Neural crest cell (in vitro differentiated cells): ENCODE results near the gene CEP131. TPM values are rescaled to one million over a fixed set of nuclear protein-coding genes. Genes with fewer than 3 reads are reported as not detected.

ENCODE experiments used
- DNase-seq: peaks from one replicate; pipeline ENCODE4 v3.0.0; 2021; ENCODE audit warnings: low read depth, mixed read lengths, low spot score
- H3K27ac Mint-ChIP-seq: one replicate; pipeline ENCODE4 v1.8.0; 2021; ENCODE audit warnings: mild to moderate bottlenecking, mixed read lengths; ENCODE audit not compliant: unreplicated experiment
- H3K27me3 Mint-ChIP-seq: 2 replicates; pipeline ENCODE4 v1.8.0; 2021; ENCODE audit warnings: low read depth, mild to moderate bottlenecking, mixed read lengths
- H3K36me3 Mint-ChIP-seq: 2 replicates; pipeline ENCODE4 v1.8.0; 2021; ENCODE audit warnings: low read depth, mild to moderate bottlenecking, mixed read lengths
- H3K4me1 Mint-ChIP-seq: 2 replicates; pipeline ENCODE4 v1.8.0; 2021; ENCODE audit warnings: mixed read lengths
- H3K4me3 Mint-ChIP-seq: one replicate; pipeline ENCODE4 v1.8.0; 2021; ENCODE audit warnings: mild to moderate bottlenecking, mixed read lengths
- H3K9me3 Mint-ChIP-seq: 2 replicates; pipeline ENCODE4 v1.8.0; 2021; ENCODE audit warnings: mixed read lengths
- CTCF ChIP-seq: fragments of 200-600 bp; sonication (generic); conservative IDR thresholded peaks from 2 replicates; pipeline ENCODE4 v1.5.0; 2021; ENCODE audit warnings: antibody characterized with exemption, mild to moderate bottlenecking
- total RNA-seq: library from RNA; stranded (reverse); gene quantifications from 2 replicates; pipeline ENCODE4 v1.2.1, GENCODE V29; 2021

Gene CEP131
- total RNA-seq, 1 donor from 2014 or later = 42.5 TPM

DNA sequence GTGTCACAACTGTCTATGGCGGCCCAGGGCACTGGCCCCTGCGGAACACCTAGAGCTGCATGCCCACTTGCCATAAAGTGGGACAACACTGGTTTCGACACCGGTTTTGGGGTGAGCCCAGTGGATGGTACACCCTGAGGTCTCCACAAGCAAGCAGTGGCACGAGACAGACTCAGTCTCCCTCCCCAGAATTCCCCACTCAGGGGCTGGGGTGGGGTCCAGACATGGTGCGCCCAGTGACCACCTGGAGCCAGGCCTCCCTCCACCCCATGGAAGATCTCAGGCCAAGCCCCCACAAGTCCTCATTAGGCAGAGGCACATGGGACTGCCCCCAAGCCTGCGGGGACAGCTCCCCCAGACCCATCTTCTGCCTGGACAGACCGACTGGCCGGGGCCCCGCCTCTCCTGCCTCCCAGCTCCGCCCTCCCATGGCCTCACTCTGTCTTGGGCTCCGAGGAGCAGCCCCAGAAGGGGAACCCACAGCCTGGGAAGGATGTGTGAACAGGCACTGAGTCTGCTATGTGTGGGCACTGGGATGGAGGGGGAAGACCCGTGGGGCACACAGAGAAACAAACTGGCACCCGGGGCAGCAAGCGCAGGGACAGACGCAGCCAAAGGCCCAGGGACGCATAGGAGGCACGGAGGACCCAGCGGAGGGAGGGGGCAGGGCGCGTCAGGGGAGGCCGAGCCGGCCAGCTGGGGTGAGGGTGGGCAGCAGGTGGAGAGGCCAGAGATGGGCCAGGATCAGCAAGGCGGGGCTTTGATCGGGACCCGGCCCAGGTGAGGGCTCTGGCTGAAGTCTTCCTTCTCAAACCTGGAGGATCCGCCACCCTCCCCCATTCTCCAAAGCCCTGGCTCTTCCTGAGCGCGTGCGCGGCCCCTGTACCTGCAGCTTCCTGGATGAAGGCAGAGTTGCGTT, 13.3 kb upstream of the CEP131 start:
- peaks cover 2% of the 10 kb centered on the region for H3K27me3 Mint-ChIP-seq
- peaks cover under 1% of the 10 kb centered on the region for H3K36me3 Mint-ChIP-seq
- TF ChIP-seq CTCF = no peak
- no peaks in the 10 kb centered on the region for H3K9me3 Mint-ChIP-seq
- H3K27ac Mint-ChIP-seq = no peak overlapping the region
- peak overlapping the region; percentile 38 for H3K4me3 Mint-ChIP-seq
- H3K4me1 Mint-ChIP-seq = peaks cover 25% of the 10 kb centered on the region
- no peak for DNase-seq

- H3K27ac Mint-ChIP-seq = peak overlapping the region; percentile 44
- TF ChIP-seq CTCF = no peak
- H3K4me3 Mint-ChIP-seq = peak overlapping the region; percentile 25
- no peak for DNase-seq
- H3K9me3 Mint-ChIP-seq = no peaks in the 10 kb centered on the region
- H3K36me3 Mint-ChIP-seq = peaks cover 3% of the 10 kb centered on the region
- H3K4me1 Mint-ChIP-seq = peaks cover 19% of the 10 kb centered on the region
- H3K27me3 Mint-ChIP-seq = peaks cover 2% of the 10 kb centered on the region
Measured at GRCh38 chr17:81234940-81235821, 12.4 kb upstream of the CEP131 start.

DNA sequence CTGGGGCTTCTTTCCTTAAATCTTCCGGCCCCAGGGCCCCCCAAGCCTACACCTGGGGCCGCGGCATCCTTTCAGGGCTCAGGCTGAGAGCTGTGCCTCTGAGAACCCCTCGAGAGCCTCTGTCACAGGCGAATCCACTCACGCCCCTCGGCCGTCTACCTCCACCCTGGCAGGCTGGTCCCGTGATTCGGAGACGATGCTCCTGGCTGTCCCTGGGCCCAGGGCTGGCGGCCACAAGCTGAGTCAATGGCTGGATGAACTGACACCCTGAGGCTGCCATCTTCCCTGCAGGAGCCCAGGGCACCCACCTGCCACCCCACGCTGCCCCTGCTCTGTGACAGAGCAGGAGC, 11.7 kb upstream of the CEP131 start:
- H3K9me3 Mint-ChIP-seq = no peaks in the 10 kb centered on the region
- peaks cover 12% of the 10 kb centered on the region for H3K4me1 Mint-ChIP-seq
- no peak for TF ChIP-seq CTCF
- peaks cover 9% of the 10 kb centered on the region for H3K36me3 Mint-ChIP-seq
- H3K4me3 Mint-ChIP-seq = peak overlapping the region; percentile 25
- no peak overlapping the region for H3K27ac Mint-ChIP-seq
- DNase-seq = no peak
- H3K27me3 Mint-ChIP-seq = peaks cover 2% of the 10 kb centered on the region

- Mint-ChIP-seq H3K27me3 (peaks cover under 1% of the 10 kb centered on the region), H3K27ac (no peak overlapping the region), H3K4me1 (peaks cover 9% of the 10 kb centered on the region), H3K9me3 (no peaks in the 10 kb centered on the region), H3K4me3 (no peak overlapping the region), H3K36me3 (peaks cover 9% of the 10 kb centered on the region)
- no peak for DNase-seq
- TF ChIP-seq CTCF = no peak
Measured at GRCh38 chr17:81233811-81234505, 11.2 kb upstream of the CEP131 start.

- Mint-ChIP-seq H3K4me1 (peaks cover 8% of the 10 kb centered on the region), H3K27me3 (no peaks in the 10 kb centered on the region), H3K4me3 (no peak overlapping the region), H3K36me3 (peaks cover 9% of the 10 kb centered on the region), H3K27ac (no peak overlapping the region), H3K9me3 (no peaks in the 10 kb centered on the region)
- no peak for DNase-seq
- no peak for TF ChIP-seq CTCF
Measured at GRCh38 chr17:81233316-81233715, 10.6 kb upstream of the CEP131 start.
